Gastroesophageal sphincter (tissue), 4 donors: ENCODE data around the gene AQP4. TPM values are rescaled to one million over a fixed set of nuclear protein-coding genes. Genes with fewer than 3 reads are reported as not detected.

Experiments used
- ATAC-seq: fragments of 150-250 bp; one replicate; pipeline ENCODE4 v1.9.1; 2016; ENCODE audit warnings: mild to moderate bottlenecking, moderate library complexity
- H3K27ac ChIP-seq, 4 donors: fragments of 200-600 bp; sonication (generic) in 3 of 4; 1 replicate in 3 of 4; 2 replicates in 1 of 4; pipeline ENCODE4 v1.5.1; 2016 to 2019
- H3K27me3 ChIP-seq: fragments of 200-600 bp; sonication (generic); one replicate; pipeline ENCODE4 v1.5.1; 2019
- H3K36me3 ChIP-seq, 2 donors: fragments of 200-600 bp; sonication (generic); one replicate each; pipeline ENCODE4 v1.5.1; 2019; ENCODE audit warnings: control low read depth in 1 of 2
- H3K4me1 ChIP-seq, 3 donors: fragments of 200-600 bp; sonication (generic); 1 replicate in 2 of 3; 2 replicates in 1 of 3; pipeline ENCODE4 v1.5.1; 2016 to 2019; ENCODE audit warnings: control low read depth in 2 of 3
- H3K4me3 ChIP-seq, 2 donors: fragments of 200-600 bp; sonication (generic); one replicate each; pipeline ENCODE4 v1.5.1; 2019; ENCODE audit warnings: mild to moderate bottlenecking in 1 of 2, moderate library complexity in 1 of 2
- H3K9me3 ChIP-seq, 3 donors: fragments of 200-600 bp; sonication (generic); one replicate each; pipeline ENCODE4 v1.5.1; 2017 to 2019; ENCODE audit warnings: control low read depth in 2 of 3
- CTCF ChIP-seq, 4 experiments: fragments of 200-600 bp in 2 of 4; fragments of 450-650 bp in 2 of 4; sonication (generic) in 1 of 4; IDR thresholded peaks; one replicate each; pipeline ENCODE4 v1.5.1; 2017 to 2019; ENCODE audit warnings: antibody characterized with exemption in 4 of 4, mild to moderate bottlenecking in 2 of 4, moderate library complexity in 2 of 4
- EP300 ChIP-seq: sonication (generic); formaldehyde crosslinking; IDR thresholded peaks from one replicate; pipeline ENCODE4 v1.6.1; 2017; ENCODE audit warnings: antibody characterized with exemption, mild to moderate bottlenecking
- POLR2A ChIP-seq, 2 donors: fragments of 450-650 bp; IDR thresholded peaks; one replicate each; pipeline ENCODE4 v1.6.1; 2017; ENCODE audit warnings: antibody characterized with exemption in 2 of 2, mild to moderate bottlenecking in 2 of 2, moderate library complexity in 1 of 2
- POLR2AphosphoS5 ChIP-seq: sonication (generic); formaldehyde crosslinking; IDR thresholded peaks from one replicate; pipeline ENCODE4 v1.6.1; 2017; ENCODE audit warnings: antibody characterized with exemption
- WGBS, 2 donors: methylation state at CpG; one replicate each; pipeline ENCODE4 v1.1.5; 2018; ENCODE audit warnings: low coverage in 1 of 2; 5-methylcytosine and 5-hydroxymethylcytosine counted together
- total RNA-seq, 4 donors: library from RNA; depleted of rRNA; stranded (reverse); fragments of >200 nt; gene quantifications; one replicate each; pipeline ENCODE4 v1.1.0, GENCODE V29; 2016

The AQP4 gene
- total RNA-seq, 4 donors from 2014 or later = 0.12 to 36.1 (median 0.89) TPM; not detected in 1

GRCh38 chr18:26803643-26804042 is 61.9 kb downstream of the AQP4 start:
- Histone ChIP-seq H3K27me3 (no peaks in the 10 kb centered on the region), H3K36me3 (no peaks in the 10 kb centered on the region), H3K9me3 (peaks cover 0 to 8% (median 0%) of the 10 kb centered on the region in 3 donors), H3K4me1 (no peaks in the 10 kb centered on the region), H3K27ac (no peak overlapping the region), H3K4me3 (no peak overlapping the region)
- no peak for ATAC-seq
- TF ChIP-seq POLR2A (IDR thresholded peaks at IDR 0.05) (no peak), CTCF (IDR thresholded peaks at IDR 0.05) (no peak), POLR2AphosphoS5 (no peak), EP300 (no peak)

- TF ChIP-seq POLR2AphosphoS5 (no peak), CTCF (IDR thresholded peaks at IDR 0.05) (no peak), POLR2A (IDR thresholded peaks at IDR 0.05) (no peak), EP300 (no peak)
- Histone ChIP-seq H3K27ac (no peak overlapping the region), H3K36me3 (no peaks in the 10 kb centered on the region), H3K9me3 (peaks cover 0 to 8% (median 0%) of the 10 kb centered on the region in 3 donors), H3K4me3 (no peak overlapping the region), H3K27me3 (no peaks in the 10 kb centered on the region), H3K4me1 (no peaks in the 10 kb centered on the region)
- no peak for ATAC-seq
- 61 to 100% methylated on average over 2 to 4 of the region's 4 CpGs for WGBS, 2 donors
Measured at GRCh38 chr18:26802330-26803200, 62.9 kb downstream of the AQP4 start.
